Measurements from ENCODE around the gene TIMM23.
"Not testable (repeated sequence)": the region's sequence is repeated elsewhere in the genome, so short reads cannot be mapped to it uniquely, and the experiment has no call there.

GRCh38 chr10:45945476-45945875 lies 26.8 kb upstream of the TIMM23 start:
- TF ChIP-seq CTCF, POLR2A, POLR2AphosphoS5 (IDR thresholded peaks at IDR 0.05): not testable (repeated sequence)
